Activated naive CD8-positive, alpha-beta T cell (primary cell): ENCODE measurements around the gene CD207.

ENCODE experiments used
- H3K27ac Mint-ChIP-seq: one replicate; pipeline ENCODE4 v1.8.0; 2021; ENCODE audit warnings: mixed read lengths
- H3K27me3 Mint-ChIP-seq: one replicate; pipeline ENCODE4 v1.8.0; 2021; ENCODE audit warnings: mixed read lengths
- H3K36me3 Mint-ChIP-seq: one replicate; pipeline ENCODE4 v1.8.0; 2021; ENCODE audit warnings: mixed read lengths
- H3K4me1 Mint-ChIP-seq: one replicate; pipeline ENCODE4 v1.8.0; 2021; ENCODE audit warnings: low read depth, mixed read lengths
- H3K4me3 Mint-ChIP-seq: one replicate; pipeline ENCODE4 v1.8.0; 2021; ENCODE audit warnings: mild to moderate bottlenecking, mixed read lengths
- H3K9me3 Mint-ChIP-seq: one replicate; pipeline ENCODE4 v1.8.0; 2021; ENCODE audit warnings: low read depth, mixed read lengths

The CD207 gene

DNA sequence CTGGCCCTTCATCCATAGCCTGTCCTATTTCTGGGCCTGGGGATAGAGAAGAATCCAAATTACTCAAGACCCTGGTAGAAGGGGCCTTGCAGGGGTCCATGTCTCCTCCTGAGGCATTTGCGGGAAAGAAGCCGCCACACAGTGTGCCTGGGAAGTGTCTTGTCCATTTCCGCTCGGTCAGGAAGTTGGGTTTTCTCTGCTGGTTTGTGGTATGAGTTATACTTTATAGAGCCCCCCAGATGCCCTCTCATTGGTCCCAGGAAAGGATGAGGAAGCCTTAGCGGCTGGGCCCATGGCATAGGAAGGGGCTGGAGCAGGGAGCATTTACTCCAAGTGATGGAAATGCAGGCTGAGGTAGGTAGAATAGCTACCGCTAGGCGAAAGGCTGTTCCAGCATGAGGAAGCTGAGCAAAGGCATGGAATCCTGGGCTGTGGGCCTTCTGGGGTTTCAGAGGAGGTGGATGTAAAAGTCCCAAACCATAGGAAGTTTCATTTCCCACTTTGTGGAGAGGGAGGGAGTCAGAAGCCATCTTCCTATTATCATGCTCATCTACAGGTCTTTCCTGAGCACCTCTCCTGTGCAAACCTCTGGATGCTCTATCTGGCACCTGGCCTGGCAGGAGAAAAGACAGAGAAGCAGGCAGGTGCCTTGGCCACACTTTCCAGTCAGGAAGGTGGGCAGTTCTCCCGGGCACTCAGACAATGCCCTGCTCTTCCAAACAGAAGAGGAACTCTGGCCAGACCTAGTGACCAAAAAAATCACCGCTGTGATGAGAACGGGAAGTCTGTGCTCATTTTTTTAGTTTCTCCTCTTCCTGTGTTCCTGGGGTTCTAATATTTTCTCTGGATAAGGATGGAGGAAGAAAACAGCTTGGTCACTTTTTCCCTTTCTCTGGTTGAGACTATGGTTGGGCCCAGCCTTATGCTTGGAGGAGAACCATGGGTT, 2.6 kb upstream of the CD207 start:
- Mint-ChIP-seq H3K27me3 (peaks cover under 1% of the 10 kb centered on the region), H3K27ac (no peak overlapping the region), H3K9me3 (no peaks in the 10 kb centered on the region), H3K4me3 (no peak overlapping the region), H3K4me1 (no peaks in the 10 kb centered on the region), H3K36me3 (no peaks in the 10 kb centered on the region)

DNA sequence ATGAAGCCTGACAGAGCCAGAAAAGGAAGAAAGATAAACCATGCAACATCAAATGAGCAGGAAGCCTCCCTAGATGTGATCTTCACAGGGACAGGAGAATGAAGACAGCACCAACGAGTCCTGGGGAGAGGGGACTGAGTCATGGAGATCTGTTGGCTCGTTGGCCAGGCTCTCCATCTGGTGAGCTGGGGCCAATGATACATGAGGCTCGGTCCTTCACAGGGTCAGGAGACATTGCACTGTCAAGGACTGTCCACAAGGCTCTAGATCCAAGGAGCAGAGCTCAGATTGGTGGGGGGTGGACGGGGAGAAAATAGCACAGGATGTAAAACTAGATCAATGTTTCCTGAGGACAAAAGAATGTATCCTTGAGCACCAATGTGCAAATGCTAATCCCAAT, 735 bp downstream of the CD207 start:
- no peaks in the 10 kb centered on the region for H3K36me3 Mint-ChIP-seq
- no peak overlapping the region for H3K4me3 Mint-ChIP-seq
- H3K27me3 Mint-ChIP-seq: no peaks in the 10 kb centered on the region
- H3K9me3 Mint-ChIP-seq: no peaks in the 10 kb centered on the region
- no peak overlapping the region for H3K27ac Mint-ChIP-seq
- H3K4me1 Mint-ChIP-seq: no peaks in the 10 kb centered on the region

DNA sequence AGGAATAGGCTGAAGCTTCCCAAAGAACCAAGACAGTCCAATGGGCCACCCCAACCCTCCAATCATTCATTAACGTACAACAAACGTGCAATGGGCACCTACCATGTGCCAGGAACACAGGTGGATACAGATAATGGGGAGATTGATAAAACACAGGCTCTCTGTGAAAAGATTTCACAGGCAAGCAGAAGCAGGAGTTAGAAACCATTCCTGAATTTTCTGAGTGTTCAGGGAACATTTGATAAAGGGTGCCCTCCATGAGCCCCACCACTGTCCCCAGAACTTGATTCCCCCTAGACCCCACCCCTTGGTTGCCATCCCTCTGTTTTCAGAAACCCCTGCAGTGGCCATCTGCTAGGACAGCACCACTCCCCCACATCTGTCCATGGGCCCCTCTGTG, 1.5 kb downstream of the CD207 start:
- Mint-ChIP-seq H3K27ac (no peak overlapping the region), H3K9me3 (no peaks in the 10 kb centered on the region), H3K36me3 (no peaks in the 10 kb centered on the region), H3K4me1 (no peaks in the 10 kb centered on the region), H3K27me3 (no peaks in the 10 kb centered on the region), H3K4me3 (no peak overlapping the region)

DNA sequence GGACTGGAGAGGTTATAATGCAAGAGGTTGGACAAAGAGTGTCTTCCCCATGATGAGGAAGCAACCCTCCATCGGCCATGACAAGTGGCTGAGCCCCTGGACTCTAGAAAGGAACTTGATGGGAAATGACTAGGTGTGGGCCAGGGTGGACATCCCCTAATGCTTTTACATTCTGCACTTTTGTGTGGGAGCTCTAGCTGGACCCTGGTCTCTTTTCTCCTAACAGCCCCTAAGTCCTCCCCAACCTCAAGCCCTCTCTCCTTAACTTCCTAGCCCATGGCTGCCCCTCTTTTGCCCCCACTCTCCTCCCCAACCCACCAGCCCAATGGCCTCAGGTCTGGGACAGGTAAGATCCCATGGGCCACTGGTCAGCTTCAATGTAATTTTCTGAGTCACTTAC, 2.4 kb downstream of the CD207 start:
- Mint-ChIP-seq H3K4me1 (no peaks in the 10 kb centered on the region), H3K9me3 (no peaks in the 10 kb centered on the region), H3K27ac (no peak overlapping the region), H3K4me3 (no peak overlapping the region), H3K36me3 (no peaks in the 10 kb centered on the region), H3K27me3 (no peaks in the 10 kb centered on the region)

DNA sequence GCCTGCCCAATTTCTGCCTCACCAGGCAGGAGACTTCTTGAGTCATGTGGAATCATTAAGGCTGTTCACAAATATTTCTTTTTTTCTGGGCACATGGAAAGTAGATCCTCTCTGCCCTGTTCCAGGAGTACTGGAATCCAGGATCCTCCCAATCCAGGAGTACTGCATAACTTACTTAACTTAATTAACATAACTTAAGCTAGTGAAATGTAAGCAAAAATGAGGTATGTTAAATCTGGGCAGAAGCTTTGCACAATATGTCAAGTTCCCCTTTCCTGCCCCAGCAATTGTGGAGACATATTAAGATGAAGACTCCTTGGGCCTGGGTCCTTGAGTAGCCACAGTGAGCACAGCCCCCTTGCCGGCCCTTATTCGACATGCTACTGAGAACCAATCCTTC, 3.2 kb downstream of the CD207 start:
- no peaks in the 10 kb centered on the region for H3K4me1 Mint-ChIP-seq
- no peaks in the 10 kb centered on the region for H3K27me3 Mint-ChIP-seq
- no peaks in the 10 kb centered on the region for H3K36me3 Mint-ChIP-seq
- no peaks in the 10 kb centered on the region for H3K9me3 Mint-ChIP-seq
- no peak overlapping the region for H3K4me3 Mint-ChIP-seq
- no peak overlapping the region for H3K27ac Mint-ChIP-seq

DNA sequence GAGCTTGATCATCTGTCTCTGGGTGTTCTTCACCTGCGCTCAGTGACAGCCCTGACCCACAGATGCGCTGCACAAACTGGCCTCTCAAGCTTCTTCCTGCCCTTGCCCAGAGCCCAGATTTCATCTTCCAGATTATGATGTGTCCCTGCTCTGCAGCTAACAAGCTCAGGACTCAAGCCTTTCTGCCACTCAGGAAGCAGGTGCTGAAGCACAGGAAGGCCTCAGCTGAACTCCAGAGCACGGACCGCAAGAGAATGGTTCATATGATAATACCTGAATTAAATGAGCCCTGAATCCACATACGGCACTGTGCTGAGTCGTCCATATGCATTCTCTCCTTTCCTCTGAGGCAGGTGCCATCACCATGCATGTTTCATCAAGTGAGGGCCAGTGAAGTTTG, 3.8 kb downstream of the CD207 start:
- peaks cover 4% of the 10 kb centered on the region for H3K4me1 Mint-ChIP-seq

DNA sequence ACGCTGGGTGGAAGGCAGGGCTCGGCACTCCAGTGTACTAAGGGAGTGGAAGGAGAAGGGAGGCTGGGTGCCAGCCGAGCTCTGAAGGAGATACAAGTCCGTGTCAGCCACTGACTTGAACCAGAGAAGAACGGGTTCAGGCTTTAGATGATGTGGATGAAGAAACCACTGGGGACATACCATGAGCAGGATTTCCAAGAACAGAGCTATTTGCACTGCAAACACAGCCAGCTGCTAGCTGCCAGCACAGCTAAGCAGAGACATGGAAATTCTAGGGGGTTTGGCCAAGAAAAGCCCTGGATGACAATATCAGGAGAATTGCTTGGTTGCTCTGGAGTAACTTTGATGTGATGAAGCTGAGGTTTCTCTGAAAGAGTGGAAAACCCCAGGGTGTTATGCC, 5.2 kb downstream of the CD207 start:
- Mint-ChIP-seq H3K4me1 (peaks cover 10% of the 10 kb centered on the region), H3K27ac (no peak overlapping the region), H3K36me3 (no peaks in the 10 kb centered on the region), H3K9me3 (no peaks in the 10 kb centered on the region), H3K4me3 (no peak overlapping the region), H3K27me3 (no peaks in the 10 kb centered on the region)

More for the DNA sequence above, 3.8 kb downstream of the CD207 start:
- Mint-ChIP-seq H3K4me3 (no peak overlapping the region), H3K9me3 (no peaks in the 10 kb centered on the region), H3K27me3 (no peaks in the 10 kb centered on the region), H3K36me3 (no peaks in the 10 kb centered on the region), H3K27ac (no peak overlapping the region)

DNA sequence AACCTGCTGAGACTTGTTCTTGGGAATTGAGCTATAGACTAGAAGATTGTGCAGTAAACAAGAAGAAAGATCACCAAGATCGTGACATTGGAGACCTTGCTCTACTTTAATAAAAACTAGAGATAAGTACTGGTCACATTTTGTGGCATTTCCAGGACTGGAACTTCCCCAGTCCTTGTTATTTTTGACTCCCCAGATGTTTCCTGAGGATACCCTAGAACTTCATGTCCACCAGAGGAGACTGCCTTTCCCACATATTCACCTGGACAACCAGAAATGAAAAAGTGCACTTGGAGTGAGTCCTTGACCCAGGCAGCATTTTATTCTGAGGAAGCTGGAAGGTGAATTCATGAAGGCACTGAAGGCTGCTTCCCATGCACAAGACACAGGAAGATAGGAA, 5.7 kb downstream of the CD207 start:
- H3K27me3 Mint-ChIP-seq: no peaks in the 10 kb centered on the region

DNA sequence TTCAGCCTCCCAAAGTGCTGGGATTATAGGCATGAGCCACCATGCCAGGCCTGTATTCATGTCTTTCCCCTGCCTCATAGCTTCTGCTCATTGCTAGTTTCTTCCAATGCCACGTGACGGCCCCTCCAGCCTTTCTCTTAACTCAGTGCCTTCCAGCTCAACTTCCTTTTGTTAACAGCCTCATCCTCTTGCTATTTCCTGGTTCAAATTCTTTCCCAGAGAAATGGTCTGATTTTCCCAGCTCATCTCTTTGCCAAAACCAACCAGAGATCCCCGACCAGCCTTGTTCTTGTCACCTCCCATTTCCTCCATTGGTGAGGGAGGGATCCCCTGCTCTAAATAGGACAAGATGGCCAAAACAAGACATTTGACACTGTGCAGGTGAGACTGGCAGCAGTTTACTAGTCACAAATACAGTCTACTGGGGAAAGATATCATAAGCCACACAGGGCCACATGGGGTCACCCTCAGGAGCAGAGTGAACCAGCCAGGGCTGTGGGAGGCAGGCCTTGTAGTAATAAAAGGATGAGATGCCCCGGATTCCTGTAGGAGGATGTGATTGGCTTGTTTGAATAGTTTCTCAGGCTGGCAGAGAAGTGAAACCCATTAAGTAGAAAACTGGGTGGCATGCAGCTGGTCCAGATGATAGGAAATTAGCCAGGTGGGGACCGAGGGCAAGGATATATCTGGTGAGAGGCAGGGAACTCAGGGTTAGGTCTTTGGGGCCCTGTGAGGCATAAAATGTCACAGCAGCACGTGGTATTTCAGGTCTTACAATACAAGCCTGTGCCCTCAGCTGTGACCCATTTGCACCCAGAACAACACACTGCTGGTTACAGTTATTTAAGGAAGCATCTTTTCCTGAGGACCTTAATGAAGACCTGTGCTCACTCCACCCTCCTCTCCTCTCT, 6.4 kb downstream of the CD207 start:
- peaks cover 10% of the 10 kb centered on the region for H3K4me1 Mint-ChIP-seq
- no peaks in the 10 kb centered on the region for H3K9me3 Mint-ChIP-seq
- H3K36me3 Mint-ChIP-seq: no peaks in the 10 kb centered on the region
- no peaks in the 10 kb centered on the region for H3K27me3 Mint-ChIP-seq
- H3K4me3 Mint-ChIP-seq: no peak overlapping the region
- no peak overlapping the region for H3K27ac Mint-ChIP-seq

More for the DNA sequence above, 5.7 kb downstream of the CD207 start:
- Mint-ChIP-seq H3K9me3 (no peaks in the 10 kb centered on the region), H3K4me3 (no peak overlapping the region), H3K36me3 (no peaks in the 10 kb centered on the region), H3K27ac (no peak overlapping the region), H3K4me1 (peaks cover 10% of the 10 kb centered on the region)

DNA sequence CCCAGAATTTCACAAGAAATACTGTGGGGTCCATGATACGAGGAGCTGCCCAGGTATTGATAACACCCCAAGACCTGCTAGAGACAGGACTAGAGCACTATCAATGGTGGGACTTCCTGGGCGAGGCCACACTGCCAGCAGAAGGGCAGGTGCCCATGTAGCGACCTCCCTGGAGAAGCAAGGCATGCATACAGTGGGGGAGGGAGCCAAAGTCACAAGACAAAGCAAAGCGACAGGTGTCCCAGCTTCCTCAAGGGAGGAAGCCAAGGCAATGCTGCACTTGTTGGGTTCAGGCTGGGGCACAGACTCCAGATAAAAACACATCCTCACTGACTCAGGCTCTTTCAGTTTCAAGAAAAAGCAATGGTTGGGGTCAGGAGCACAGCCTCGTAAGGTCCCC, 7.5 kb downstream of the CD207 start:
- H3K27ac Mint-ChIP-seq: no peak overlapping the region
- H3K4me3 Mint-ChIP-seq: no peak overlapping the region
- H3K4me1 Mint-ChIP-seq: peaks cover 10% of the 10 kb centered on the region
- H3K27me3 Mint-ChIP-seq: no peaks in the 10 kb centered on the region
- no peaks in the 10 kb centered on the region for H3K36me3 Mint-ChIP-seq
- no peaks in the 10 kb centered on the region for H3K9me3 Mint-ChIP-seq

DNA sequence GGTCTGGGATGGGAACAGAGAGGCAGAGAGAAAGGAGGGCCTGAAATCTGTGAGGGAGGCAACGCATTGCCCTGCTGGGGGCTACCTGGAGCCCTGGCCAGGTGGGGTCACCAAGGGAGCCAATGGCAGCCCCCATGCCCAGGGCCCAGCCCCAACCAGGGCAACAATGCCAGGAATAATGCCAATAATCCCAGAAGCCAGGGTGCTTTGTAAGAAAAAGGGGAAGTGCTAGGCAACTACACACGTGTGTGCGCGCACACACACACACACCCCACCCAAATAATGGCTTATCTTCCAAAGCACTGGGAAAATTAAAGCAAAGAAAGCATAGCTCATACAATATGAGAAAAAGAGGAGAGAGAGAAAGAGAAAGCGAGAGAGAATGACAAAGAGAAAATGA, 8.2 kb downstream of the CD207 start:
- no peaks in the 10 kb centered on the region for H3K9me3 Mint-ChIP-seq
- no peaks in the 10 kb centered on the region for H3K27me3 Mint-ChIP-seq
- no peaks in the 10 kb centered on the region for H3K36me3 Mint-ChIP-seq
- no peak overlapping the region for H3K4me3 Mint-ChIP-seq
- H3K4me1 Mint-ChIP-seq: peaks cover 12% of the 10 kb centered on the region
- peak overlapping the region; percentile 51 for H3K27ac Mint-ChIP-seq

DNA sequence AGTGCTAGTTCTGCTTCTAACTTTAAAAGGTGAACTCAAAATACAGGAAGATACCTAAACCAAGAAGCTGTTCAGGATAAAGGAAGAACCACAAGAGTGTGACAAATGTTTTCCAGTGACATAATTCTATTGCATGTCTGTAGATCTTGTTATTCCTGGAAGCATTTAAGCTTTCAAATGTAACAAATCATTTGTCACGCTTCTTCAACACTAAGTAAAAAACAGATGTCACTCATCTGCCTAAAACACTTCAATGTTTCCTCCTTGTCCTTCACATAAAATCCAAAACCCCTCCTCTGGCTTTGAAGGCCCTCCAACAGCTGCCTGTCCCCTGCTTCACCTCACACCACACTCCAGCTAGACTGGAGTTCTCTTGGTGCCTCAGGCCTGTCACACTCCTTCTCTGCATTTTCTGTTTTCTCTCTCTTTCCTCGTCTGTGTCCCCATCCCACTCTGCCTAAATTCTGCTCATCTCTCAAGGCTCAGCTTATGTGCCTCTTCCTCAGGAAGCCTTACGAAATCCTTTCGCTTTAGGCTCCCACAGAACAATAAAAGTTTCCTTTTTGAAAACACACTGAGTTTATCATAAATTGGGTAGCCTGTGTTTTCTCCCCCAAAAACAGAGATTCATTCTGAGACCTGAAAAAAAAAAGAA, 8.8 kb downstream of the CD207 start:
- H3K4me1 Mint-ChIP-seq: peaks cover 12% of the 10 kb centered on the region
- no peak overlapping the region for H3K4me3 Mint-ChIP-seq
- H3K36me3 Mint-ChIP-seq: no peaks in the 10 kb centered on the region
- H3K27me3 Mint-ChIP-seq: no peaks in the 10 kb centered on the region
- H3K27ac Mint-ChIP-seq: peak overlapping the region; percentile 51
- no peaks in the 10 kb centered on the region for H3K9me3 Mint-ChIP-seq

DNA sequence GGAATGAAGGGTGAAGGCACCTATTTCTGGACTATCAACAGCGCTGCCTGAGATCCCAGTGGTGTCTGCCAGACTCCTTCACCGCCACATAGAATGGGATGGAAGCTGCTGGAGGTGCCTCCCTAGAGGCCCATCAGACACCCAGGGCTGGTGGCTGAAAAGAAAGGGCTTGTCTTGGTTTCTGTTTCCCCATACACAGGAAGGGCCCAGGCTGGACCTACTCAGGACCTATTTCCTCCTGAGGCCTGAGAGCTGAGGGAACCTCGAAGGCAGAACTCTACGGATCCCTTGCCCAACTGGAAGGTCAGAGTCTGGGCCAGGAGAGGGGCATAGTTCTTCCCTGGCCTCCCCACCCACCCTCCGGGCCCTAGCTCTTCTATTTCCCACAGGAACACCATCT, 12.4 kb downstream of the CD207 start:
- Mint-ChIP-seq H3K4me1 (peaks cover 12% of the 10 kb centered on the region), H3K4me3 (no peak overlapping the region), H3K27ac (no peak overlapping the region), H3K36me3 (no peaks in the 10 kb centered on the region), H3K9me3 (no peaks in the 10 kb centered on the region), H3K27me3 (no peaks in the 10 kb centered on the region)

DNA sequence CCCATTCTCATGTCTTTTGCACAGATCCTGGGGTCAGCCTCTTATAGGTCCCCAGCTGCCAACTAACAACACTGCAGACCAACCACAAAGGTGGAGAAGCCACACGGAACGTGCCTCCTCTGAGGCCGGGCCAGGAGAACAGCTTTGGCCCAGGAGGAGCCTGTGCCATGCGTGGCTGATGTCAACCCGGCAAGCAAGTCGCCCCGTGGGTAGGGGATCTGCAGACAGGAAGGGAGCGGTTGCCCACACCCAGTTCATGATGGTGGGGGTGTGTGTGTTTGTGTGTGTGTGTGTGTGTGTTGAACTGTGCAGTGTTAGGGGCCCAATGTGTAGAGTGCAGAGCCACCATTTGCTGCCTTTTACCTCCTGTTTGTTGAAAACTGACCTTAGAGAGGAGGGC, 12.8 kb downstream of the CD207 start:
- peaks cover 12% of the 10 kb centered on the region for H3K4me1 Mint-ChIP-seq
- H3K4me3 Mint-ChIP-seq: no peak overlapping the region
- H3K27ac Mint-ChIP-seq: no peak overlapping the region

DNA sequence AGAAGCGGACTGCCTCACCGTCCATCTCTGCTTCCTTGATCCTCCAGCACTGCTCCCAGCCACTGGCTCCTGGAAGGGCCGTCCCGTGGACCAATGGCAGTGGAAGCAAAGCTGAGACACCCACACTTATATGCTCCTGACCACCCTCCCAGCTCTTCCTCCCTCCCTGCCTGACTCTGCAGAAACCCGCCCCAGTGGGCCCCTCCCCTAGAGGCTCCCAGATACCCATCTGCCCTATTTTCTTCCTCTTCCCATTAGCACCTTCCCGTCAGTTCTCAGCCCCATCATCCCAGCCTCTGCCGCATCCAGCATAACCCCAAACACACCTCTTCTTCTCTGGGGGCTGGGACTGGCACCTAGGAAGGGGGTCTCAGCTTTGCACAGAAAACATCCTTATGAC, 15.1 kb downstream of the CD207 start, which contains the start of gene CLEC4F:
Gene CLEC4F (minus strand): TSS at position 101 of the 400 bp plus-strand sequence. CDS start 76 bp downstream, at position 25.
- no peak within 1 kb of the TSS for H3K27ac Mint-ChIP-seq
- H3K9me3 Mint-ChIP-seq: no peaks in the 10 kb centered on the region
- H3K4me1 Mint-ChIP-seq: peaks cover 2% of the 10 kb centered on the region
- no peaks in the 10 kb centered on the region for H3K36me3 Mint-ChIP-seq
- H3K4me3 Mint-ChIP-seq: no peak within 1 kb of the TSS
- H3K27me3 Mint-ChIP-seq: no peaks in the 10 kb centered on the region

More for the DNA sequence above, 12.8 kb downstream of the CD207 start:
- Mint-ChIP-seq H3K27me3 (no peaks in the 10 kb centered on the region), H3K36me3 (no peaks in the 10 kb centered on the region), H3K9me3 (no peaks in the 10 kb centered on the region)
